Fibroblast of lung (primary cell): ENCODE data around the gene IGSF9B.

Experiments used
- CTCF ChIP-seq, 2 donors: IDR thresholded peaks in 1 of 2; conservative IDR thresholded peaks in 1 of 2; 1 replicate in 1 of 2; 2 replicates in 1 of 2; pipeline ENCODE4 v1.5.1; 2011 to 2012; ENCODE audit warnings: low read length in 2 of 2, control low read depth in 1 of 2, inconsistent platforms in 1 of 2, low read depth in 1 of 2, mild to moderate bottlenecking in 1 of 2
- EZH2 ChIP-seq: IDR thresholded peaks from 2 replicates; pipeline ENCODE4 v1.5.1; 2012; ENCODE audit warnings: low read length, control low read depth, mild to moderate bottlenecking; ENCODE audit errors: missing control alignments

- TF ChIP-seq CTCF (conservative IDR thresholded peaks at IDR 0.05 in 1 of 2, IDR thresholded peaks at IDR 0.05 in 1 of 2; ENCODE audit: low read depth in 1 of 2, low read length in 2 of 2) (no peak), EZH2 (no peak)
Observed at GRCh38 chr11:133900176-133901105, 56.3 kb downstream of the IGSF9B start.
